Measurements from ENCODE around the gene ACY1.

The ACY1 gene

GRCh38 chr3:51963951-51964451, 19.3 kb upstream of the ACY1 start:
- H3K27ac ChIP-seq = no peak overlapping the region
- TF ChIP-seq ZFX (IDR thresholded peaks at IDR 0.05) = no peak

GRCh38 chr3:51964521-51964920, 18.8 kb upstream of the ACY1 start:
- no peak overlapping the region for H3K27ac ChIP-seq
- TF ChIP-seq ZFX (IDR thresholded peaks at IDR 0.05) = no peak
- no peak for TF ChIP-seq CTCF (conservative IDR thresholded peaks at IDR 0.05)

GRCh38 chr3:51966016-51966415, 17.3 kb upstream of the ACY1 start:
- TF ChIP-seq CTCF (conservative IDR thresholded peaks at IDR 0.05) (no peak), ZFX (IDR thresholded peaks at IDR 0.05) (no peak)
- no peak overlapping the region; the same call in 1 of the 2 replicates for H3K27ac ChIP-seq

GRCh38 chr3:51966486-51966885, 16.8 kb upstream of the ACY1 start:
- TF ChIP-seq CTCF (conservative IDR thresholded peaks at IDR 0.05) (no peak), ZFX (IDR thresholded peaks at IDR 0.05) (no peak)
- peak overlapping the region; percentile 83 for H3K27ac ChIP-seq

- TF ChIP-seq CTCF (conservative IDR thresholded peaks at IDR 0.05) = no peak
- TF ChIP-seq ZFX (IDR thresholded peaks at IDR 0.05) = peak; percentile 40; the same call in 1 of the 2 replicates
- peak overlapping the region; percentile 83 for H3K27ac ChIP-seq
These were observed 16.4 kb upstream of the ACY1 start for GRCh38 chr3:51966922-51967383.

- no peak for TF ChIP-seq ZFX (IDR thresholded peaks at IDR 0.05)
- TF ChIP-seq CTCF (conservative IDR thresholded peaks at IDR 0.05) = no peak
- peak within 1 kb of the TSS; percentile 83 for H3K27ac ChIP-seq
These were observed 15.8 kb upstream of the ACY1 start, which contains the start of gene PCBP4 for GRCh38 chr3:51967384-51968169. TSS of gene PCBP4 (minus strand) at chr3:51967454. CDS start at chr3:51961240, 6,214 bp downstream.

- H3K27ac ChIP-seq = peak overlapping the region; percentile 83
- TF ChIP-seq CTCF (conservative IDR thresholded peaks at IDR 0.05) (no peak), ZFX (IDR thresholded peaks at IDR 0.05) (no peak)
These were observed 15.1 kb upstream of the ACY1 start for GRCh38 chr3:51968170-51968775.

Data from C4-2B (cell line).